GM10266 (cell line): Measurements from ENCODE around the gene CCDC92.
A peak's percentile ranks its signal among the peaks of the same experiment; 100 is the strongest.

Experiments used
- DNase-seq: peaks from one replicate; pipeline ENCODE4 v3.0.0; 2012; ENCODE audit errors: extremely low spot score
- CTCF ChIP-seq: IDR thresholded peaks from 2 replicates; pipeline ENCODE4 v1.5.1; 2012; ENCODE audit warnings: mild to moderate bottlenecking, low read depth; ENCODE audit not compliant: control insufficient read depth, insufficient read depth; ENCODE audit errors: missing control alignments

CCDC92 gene

DNA sequence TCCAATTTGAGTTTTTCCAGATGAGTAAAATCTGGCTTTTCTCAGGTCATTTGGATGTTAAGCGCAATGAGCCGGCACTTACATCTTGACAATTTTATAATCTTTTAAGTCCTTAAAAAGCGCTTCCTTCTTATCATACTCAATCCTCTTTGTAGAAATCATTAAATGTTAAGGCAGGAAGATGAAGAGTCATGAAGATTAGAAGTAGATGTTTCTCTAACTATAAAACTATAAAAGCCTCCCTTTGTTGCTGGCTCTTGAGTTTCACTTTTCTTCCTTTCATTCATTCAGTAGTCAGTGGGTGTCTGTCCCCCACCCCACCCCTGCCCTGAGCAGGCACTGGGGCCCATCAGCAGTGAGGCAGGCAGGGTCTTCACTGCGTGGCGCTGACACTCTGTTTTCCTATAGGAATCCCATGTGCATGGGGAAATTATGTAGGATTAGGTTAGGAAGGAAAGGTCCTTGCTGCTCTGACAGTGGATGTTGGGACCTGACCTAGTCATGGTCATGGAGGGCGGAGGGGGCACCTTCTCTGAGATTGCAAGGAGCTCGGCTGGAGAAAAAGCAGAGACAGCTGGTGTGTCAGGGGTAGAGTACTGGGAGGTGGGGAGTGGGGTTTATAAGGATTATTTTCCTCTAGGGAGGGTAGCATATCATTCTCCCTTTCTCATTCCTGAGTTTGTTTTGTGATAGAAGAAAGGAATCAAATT is 65.8 kb downstream of the CCDC92 start:
- TF ChIP-seq CTCF: no peak
- no peak for DNase-seq

DNA sequence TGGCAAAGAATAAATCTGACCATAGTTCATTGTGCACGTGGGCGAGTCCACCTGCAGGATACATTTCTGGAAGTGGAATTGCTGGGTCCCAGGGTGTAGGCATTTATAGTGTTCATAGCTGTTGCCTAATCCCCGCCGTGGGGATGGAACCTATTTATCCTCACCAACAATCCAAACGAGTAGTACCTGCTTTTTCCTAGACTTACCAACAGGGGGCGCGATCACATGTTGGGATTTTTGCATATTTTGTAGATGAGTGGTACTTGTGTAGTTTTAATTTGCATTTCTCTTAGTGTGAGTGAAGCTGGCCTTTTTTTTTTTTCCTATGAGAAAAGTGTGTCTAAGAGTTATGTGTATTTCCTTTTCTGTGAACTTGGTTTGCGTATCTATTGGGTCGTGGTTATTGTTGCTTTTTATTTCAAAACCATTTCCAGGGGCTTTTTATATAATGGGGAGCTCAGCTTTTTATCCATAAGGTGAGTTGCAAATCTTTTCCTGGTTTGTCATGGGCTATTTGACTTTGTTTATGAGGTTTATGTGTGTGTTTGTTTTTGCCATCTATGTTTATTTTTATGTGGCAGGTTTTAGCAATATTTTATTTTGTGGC is 67.2 kb downstream of the CCDC92 start:
- TF ChIP-seq CTCF: peak; percentile 80
- peak; percentile 74 for DNase-seq

DNA sequence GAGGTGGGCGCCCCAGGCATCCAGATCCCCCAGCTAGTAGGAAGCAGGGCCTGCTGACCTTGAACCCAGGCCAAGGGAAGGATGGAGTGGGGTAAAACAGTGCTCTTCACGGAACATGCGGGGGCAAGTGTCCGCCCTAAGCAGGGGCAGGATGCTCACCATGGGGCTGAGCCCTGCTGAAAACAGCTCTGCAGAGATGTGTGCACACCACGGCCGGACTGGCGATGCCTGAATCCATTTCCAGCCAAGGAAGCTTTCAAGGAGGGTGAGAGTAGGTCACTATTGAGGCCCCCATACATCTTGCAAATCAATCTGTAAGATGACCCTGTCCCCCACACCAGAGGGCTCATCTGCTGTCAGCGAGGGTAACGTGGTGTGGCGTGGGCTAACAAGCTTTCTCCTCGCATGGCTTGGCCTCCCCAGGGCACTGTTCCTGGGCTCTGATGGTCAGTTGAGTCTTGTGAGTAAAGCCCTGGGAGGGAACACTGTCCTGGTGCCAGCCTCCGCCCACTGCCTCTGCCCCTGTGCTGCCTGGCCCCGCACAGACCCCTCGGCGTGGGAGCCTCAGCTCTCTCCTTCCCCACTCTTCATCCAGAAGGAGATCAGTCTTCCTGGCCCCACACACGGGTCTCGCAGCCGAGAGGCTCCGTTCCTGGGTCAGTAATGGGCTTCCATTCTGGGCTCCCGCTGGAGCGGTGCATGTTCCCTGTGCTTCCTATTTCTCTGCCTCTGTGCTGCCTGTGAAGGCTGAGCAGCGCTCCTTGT is 69.1 kb downstream of the CCDC92 start:
- no peak for DNase-seq
- TF ChIP-seq CTCF: no peak

- DNase-seq: no peak
- no peak for TF ChIP-seq CTCF
Observed at GRCh38 chr12:123902821-123903220, 69.8 kb downstream of the CCDC92 start.

DNA sequence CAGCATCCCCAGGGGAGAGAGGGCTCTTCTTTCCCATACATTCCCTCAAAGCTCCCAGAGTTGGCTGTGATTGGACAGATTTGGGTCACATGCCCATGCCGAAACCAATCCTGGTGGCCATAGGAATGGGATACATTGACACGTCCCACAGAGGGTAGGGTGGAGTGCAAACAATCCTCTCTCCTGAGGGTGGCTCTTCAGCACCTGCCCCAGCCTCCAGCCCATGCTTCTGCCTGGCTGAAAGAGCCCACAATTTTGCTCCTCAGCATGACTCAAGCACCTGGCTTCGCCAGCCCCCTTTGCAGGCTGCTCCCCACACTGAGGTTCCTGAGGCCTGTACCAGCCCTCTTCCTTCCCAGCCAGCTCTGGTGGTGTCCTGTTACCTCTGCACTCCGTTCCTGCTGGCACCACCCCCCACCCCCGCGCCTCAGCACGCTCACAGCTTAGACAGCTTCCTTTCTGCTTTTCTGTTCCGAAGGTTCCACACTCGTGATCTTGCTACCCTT is 71.7 kb downstream of the CCDC92 start:
- no peak for DNase-seq
- no peak for TF ChIP-seq CTCF

GRCh38 chr12:123899368-123899767 is 73.3 kb downstream of the CCDC92 start:
- no peak for TF ChIP-seq CTCF
- DNase-seq: no peak
